ENCODE data around the gene MORN1. TPM values are rescaled to one million over a fixed set of nuclear protein-coding genes. Genes with fewer than 3 reads are reported as not detected.

MORN1 gene
- total and polyA plus RNA-seq, 2 experiments from 2014 or later: 4.5 to 9.4 TPM

- H3K4me2 ChIP-seq: no peak overlapping the region
- TF ChIP-seq EZH2phosphoT487 (IDR thresholded peaks at IDR 0.05; ENCODE audit: low read depth, severe bottlenecking, unreplicated experiment) (no peak), CTCF (IDR thresholded peaks at IDR 0.05; ENCODE audit: poor library complexity) (no peak), EZH2 (IDR thresholded peaks at IDR 0.05; ENCODE audit: borderline replicate concordance) (no peak)
- H3K36me3 ChIP-seq (replicated peaks; ENCODE audit: insufficient read depth, low read depth): no peaks in the 10 kb centered on the region
- no peaks in the 10 kb centered on the region for H4K20me1 ChIP-seq (ENCODE audit: insufficient read depth, poor library complexity, severe bottlenecking)
- DNase-seq (ENCODE audit: low spot score): no peak
- H3K9me2 ChIP-seq (replicated peaks; ENCODE audit: insufficient read depth): no peaks in the 10 kb centered on the region
- WGBS (ENCODE audit: low lambda C conversion rate, missing lambda C conversion rate): 92% methylated on average over 21 of the region's 21 CpGs
- no peak overlapping the region for H3K4me3 ChIP-seq
- no peaks in the 10 kb centered on the region for H3K4me1 ChIP-seq (ENCODE audit: insufficient read depth)
- H3K79me2 ChIP-seq: no peaks in the 10 kb centered on the region
- no peaks in the 10 kb centered on the region for H3K9me3 ChIP-seq (ENCODE audit: low read depth)
- no peak overlapping the region for H3K27ac ChIP-seq
- no peak overlapping the region for H2AFZ ChIP-seq
- no peaks in the 10 kb centered on the region for H3K27me3 ChIP-seq
Measured at GRCh38 chr1:2384130-2384860, 7.1 kb downstream of the MORN1 start.

- Histone ChIP-seq H2AFZ (no peak overlapping the region), H3K79me2 (no peaks in the 10 kb centered on the region), H3K9me2 (replicated peaks; ENCODE audit: insufficient read depth) (no peaks in the 10 kb centered on the region), H3K27me3 (no peaks in the 10 kb centered on the region), H3K4me3 (no peak overlapping the region), H3K36me3 (replicated peaks; ENCODE audit: insufficient read depth, low read depth) (no peaks in the 10 kb centered on the region), H3K4me2 (no peak overlapping the region), H4K20me1 (ENCODE audit: insufficient read depth, poor library complexity, severe bottlenecking) (no peaks in the 10 kb centered on the region), H3K27ac (no peak overlapping the region), H3K9me3 (ENCODE audit: low read depth) (no peaks in the 10 kb centered on the region), H3K4me1 (ENCODE audit: insufficient read depth) (no peaks in the 10 kb centered on the region)
- TF ChIP-seq EZH2 (IDR thresholded peaks at IDR 0.05; ENCODE audit: borderline replicate concordance): no peak
- WGBS (ENCODE audit: low lambda C conversion rate, missing lambda C conversion rate): 91% methylated on average over 14 of the region's 14 CpGs
- no peak for DNase-seq (ENCODE audit: low spot score)
Measured at GRCh38 chr1:2383576-2383975, 7.8 kb downstream of the MORN1 start.

GRCh38 chr1:2382621-2383361 is 8.6 kb downstream of the MORN1 start:
- TF ChIP-seq EZH2phosphoT487 (IDR thresholded peaks at IDR 0.05; ENCODE audit: low read depth, severe bottlenecking, unreplicated experiment) (no peak), CTCF (IDR thresholded peaks at IDR 0.05; ENCODE audit: poor library complexity) (peak; percentile 34)
- Histone ChIP-seq H3K9me2 (replicated peaks; ENCODE audit: insufficient read depth) (no peaks in the 10 kb centered on the region), H2AFZ (no peak overlapping the region), H3K27me3 (no peaks in the 10 kb centered on the region), H3K4me1 (ENCODE audit: insufficient read depth) (no peaks in the 10 kb centered on the region), H3K9me3 (ENCODE audit: low read depth) (no peaks in the 10 kb centered on the region), H3K4me2 (no peak overlapping the region), H3K79me2 (no peaks in the 10 kb centered on the region), H3K4me3 (no peak overlapping the region), H3K27ac (no peak overlapping the region), H4K20me1 (ENCODE audit: insufficient read depth, poor library complexity, severe bottlenecking) (no peaks in the 10 kb centered on the region), H3K36me3 (replicated peaks; ENCODE audit: insufficient read depth, low read depth) (no peaks in the 10 kb centered on the region)
- WGBS (ENCODE audit: low lambda C conversion rate, missing lambda C conversion rate): 58% methylated on average over 13 of the region's 13 CpGs
- peak; percentile 67 for DNase-seq (ENCODE audit: low spot score)

All from hepatocyte (in vitro differentiated cells).